HG02870 (cell line): Measurements from ENCODE around the gene PFKFB2.
A peak's percentile ranks its signal among the peaks of the same experiment; 100 is the strongest.

Experiments
- ATAC-seq: cut with Tn5 transposase; IDR thresholded peaks from one replicate; pipeline ENCODE4 v1.9.1; 2021; ENCODE audit warnings: mild to moderate bottlenecking, moderate library complexity; ENCODE audit not compliant: unreplicated experiment

Gene PFKFB2

DNA sequence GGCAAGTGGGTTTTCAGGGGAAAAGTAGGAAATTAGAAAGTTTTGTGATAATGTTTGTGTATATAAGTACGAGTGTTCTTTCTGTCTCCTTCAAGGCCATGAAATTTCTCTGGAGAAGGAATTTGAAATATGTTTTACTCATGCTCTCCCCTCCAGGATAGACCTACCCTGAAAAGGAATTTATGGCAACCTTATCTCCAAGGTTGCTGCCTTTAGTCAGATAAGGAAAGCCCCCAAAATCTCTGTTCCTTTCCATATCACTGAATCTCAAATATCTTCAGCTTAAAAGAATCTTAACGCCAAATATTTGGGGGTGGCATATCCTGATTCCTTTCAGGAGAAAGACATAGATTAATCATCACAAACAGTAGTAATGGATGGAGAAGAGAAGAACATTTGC, 35.1 kb downstream of the PFKFB2 start:
- no peak for ATAC-seq

DNA sequence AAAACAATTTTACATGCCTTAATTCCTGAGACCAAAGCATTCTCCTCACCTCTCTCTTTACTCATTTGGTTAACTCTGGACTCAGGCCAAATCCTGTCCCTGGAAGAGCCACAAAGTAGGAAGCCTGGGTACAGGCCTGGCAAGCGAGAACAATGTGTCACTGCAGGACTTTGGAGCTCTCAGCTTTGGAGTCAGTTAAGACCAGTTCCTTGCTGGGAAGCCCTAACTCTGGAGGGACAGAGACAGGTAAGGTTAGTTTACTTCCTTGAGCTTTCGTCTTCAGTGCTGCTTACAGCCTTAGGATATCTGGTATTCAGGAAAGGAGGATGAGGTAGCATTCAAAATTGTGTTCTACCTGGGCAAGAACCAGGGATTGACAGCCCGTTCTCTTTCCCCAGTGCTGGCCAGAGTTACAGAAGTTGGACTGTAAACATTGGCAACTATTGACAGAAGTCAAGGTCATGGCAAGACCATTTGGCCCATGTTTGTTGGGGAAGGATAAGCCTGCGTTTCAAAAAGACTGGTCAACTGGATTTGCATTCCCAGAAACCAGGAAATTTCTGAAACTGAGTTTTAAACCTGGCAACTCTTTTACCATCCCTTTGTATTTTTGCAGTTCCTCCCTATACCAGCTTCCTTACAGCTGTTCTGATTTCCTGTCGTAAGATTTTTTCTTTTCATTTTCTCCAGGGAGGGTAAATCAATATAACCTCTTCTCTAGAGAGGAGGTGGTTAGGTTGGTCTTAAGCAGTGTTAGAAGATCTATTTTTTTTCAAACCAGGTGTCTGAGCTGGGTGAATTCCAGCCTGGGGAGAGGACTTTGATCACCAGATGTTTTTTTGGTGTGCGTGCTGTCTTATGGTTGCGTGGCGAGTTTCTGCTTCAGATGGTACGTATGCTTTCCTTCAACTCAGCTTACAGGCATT, 35.9 kb downstream of the PFKFB2 start, which contains the start of gene C4BPB:
Gene C4BPB, plus strand, starts transcription at position 160 of the 926 bp plus-strand sequence. Its CDS starts 672 bp downstream, at position 832.
- ATAC-seq: no peak

GRCh38 chr1:207089627-207090355, 36.7 kb downstream of the PFKFB2 start:
- no peak for ATAC-seq

DNA sequence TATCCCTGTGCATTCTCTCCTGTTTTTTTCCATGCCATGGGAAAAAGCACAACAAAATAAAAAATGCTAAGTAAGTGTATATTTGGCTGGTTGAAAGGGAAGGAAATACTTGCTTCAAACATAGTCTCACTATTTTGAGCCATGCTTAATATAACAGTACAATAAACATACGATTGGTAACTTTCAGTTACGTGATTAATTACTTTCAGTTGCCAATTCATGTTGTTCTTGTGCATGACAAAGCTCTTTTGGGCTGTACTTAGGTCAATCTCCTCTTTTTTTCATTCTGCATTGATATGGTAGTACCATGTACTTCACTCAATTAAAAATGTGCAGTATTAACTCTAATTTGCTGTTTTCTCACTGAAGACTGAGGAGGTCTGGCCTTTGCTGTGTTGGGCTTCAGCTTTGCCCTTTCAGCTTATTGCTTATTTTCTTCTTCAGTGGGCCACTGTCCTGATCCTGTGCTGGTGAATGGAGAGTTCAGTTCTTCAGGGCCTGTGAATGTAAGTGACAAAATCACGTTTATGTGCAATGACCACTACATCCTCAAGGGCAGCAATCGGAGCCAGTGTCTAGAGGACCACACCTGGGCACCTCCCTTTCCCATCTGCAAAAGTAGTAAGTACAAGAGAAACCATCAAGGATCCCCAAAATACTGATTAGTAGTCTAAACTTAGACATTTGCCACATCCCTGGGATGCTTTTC, 38.3 kb downstream of the PFKFB2 start:
- no peak for ATAC-seq

GRCh38 chr1:207093944-207094343, 40.9 kb downstream of the PFKFB2 start:
- no peak for ATAC-seq

GRCh38 chr1:207097871-207098324, 44.8 kb downstream of the PFKFB2 start:
- ATAC-seq: peak; percentile 97

GRCh38 chr1:207101720-207102119, 48.6 kb downstream of the PFKFB2 start:
- no peak for ATAC-seq

DNA sequence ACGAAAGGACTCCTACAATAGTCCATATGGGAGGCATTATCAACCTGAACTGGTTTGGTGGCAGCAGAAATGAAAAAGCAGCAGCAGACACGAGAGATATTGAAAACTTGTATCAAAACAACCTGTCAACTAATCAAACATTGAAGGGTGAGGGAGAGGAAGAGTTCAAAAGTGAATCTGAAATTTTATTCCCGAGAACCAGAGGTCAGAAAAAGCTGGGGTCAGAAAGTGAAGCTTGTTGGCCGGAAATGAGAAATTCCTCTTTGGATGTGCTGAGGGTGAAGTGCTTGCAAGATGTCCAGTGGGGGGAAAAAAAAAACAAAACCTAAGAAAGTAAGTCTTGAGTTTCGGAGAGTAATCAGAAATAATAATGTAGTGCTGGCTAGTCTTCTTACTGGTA, 49.1 kb downstream of the PFKFB2 start:
- ATAC-seq: no peak

- no peak for ATAC-seq
Observed at GRCh38 chr1:207102659-207103058, 49.6 kb downstream of the PFKFB2 start.

DNA sequence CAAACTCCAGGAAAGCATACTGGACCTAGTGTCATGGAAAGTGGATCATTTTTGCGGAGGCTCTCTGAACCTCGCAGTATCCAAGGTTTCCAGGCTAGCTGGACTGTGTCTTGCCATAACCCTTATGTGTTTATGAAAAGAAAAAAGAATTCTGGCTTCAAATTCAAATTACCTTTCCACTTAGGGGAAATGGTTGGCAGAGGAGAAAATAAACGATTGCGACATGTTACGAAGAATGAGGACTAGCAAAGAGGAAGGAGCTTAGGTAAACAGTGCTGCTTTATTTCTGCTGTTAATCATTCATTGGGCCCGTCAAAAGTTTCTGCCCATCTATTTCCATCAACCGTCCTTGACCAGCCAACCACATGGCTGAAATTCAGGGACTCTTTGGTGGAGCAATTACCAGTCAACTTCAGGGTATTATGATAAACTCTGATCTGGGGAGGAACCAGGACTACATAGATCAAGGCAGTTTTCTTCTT, 50.9 kb downstream of the PFKFB2 start, which contains the start of gene C4BPA:
Gene C4BPA, plus strand, starts transcription at position 342 of the 482 bp plus-strand sequence. CDS start 8,793 bp downstream, outside the sequence.
- ATAC-seq: no peak

- ATAC-seq: no peak
Observed at GRCh38 chr1:207109004-207109403, 55.9 kb downstream of the PFKFB2 start.

GRCh38 chr1:207112616-207113296, 59.7 kb downstream of the PFKFB2 start:
- no peak for ATAC-seq

GRCh38 chr1:207115269-207115668, 62.2 kb downstream of the PFKFB2 start:
- no peak for ATAC-seq

- no peak for ATAC-seq
Observed at GRCh38 chr1:207124389-207124788, 71.3 kb downstream of the PFKFB2 start.

- no peak for ATAC-seq
Observed at GRCh38 chr1:207128336-207128921, 75.4 kb downstream of the PFKFB2 start.

GRCh38 chr1:207129053-207129452, 76.0 kb downstream of the PFKFB2 start:
- no peak for ATAC-seq
